ENCODE measurements around the gene SLC22A2.

SLC22A2 gene

GRCh38 chr6:160190081-160190480 is 68.5 kb downstream of the SLC22A2 start:
- H3K4me3 ChIP-seq (replicated peaks in 1 of 2; ENCODE audit: low read depth in 2 of 2, low read length in 2 of 2), result no peak overlapping the region
- no peak for TF ChIP-seq CTCF (IDR thresholded peaks at IDR 0.05; ENCODE audit: low read depth, low read length)
- DNase-seq (ENCODE audit: low read depth in 2 of 2), result no peak

- no peak for TF ChIP-seq CTCF (IDR thresholded peaks at IDR 0.05; ENCODE audit: low read depth, low read length)
- DNase-seq (ENCODE audit: low read depth in 2 of 2), result peak in 1 of 2 donors; percentile 31
- no peak overlapping the region for H3K4me3 ChIP-seq (replicated peaks in 1 of 2; ENCODE audit: low read depth in 2 of 2, low read length in 2 of 2)
Observed at GRCh38 chr6:160188773-160189172, 69.8 kb downstream of the SLC22A2 start.

- H3K4me3 ChIP-seq (replicated peaks in 1 of 2; ENCODE audit: low read depth in 2 of 2, low read length in 2 of 2), result no peak overlapping the region
- TF ChIP-seq CTCF (IDR thresholded peaks at IDR 0.05; ENCODE audit: low read depth, low read length), result no peak
- DNase-seq (ENCODE audit: low read depth in 2 of 2), result no peak
Observed at GRCh38 chr6:160180706-160181105, 77.9 kb downstream of the SLC22A2 start.

- TF ChIP-seq CTCF (IDR thresholded peaks at IDR 0.05; ENCODE audit: low read depth, low read length), result no peak
- DNase-seq (ENCODE audit: low read depth in 2 of 2), result no peak
- H3K4me3 ChIP-seq (replicated peaks in 1 of 2; ENCODE audit: low read depth in 2 of 2, low read length in 2 of 2), result no peak overlapping the region
Observed at GRCh38 chr6:160178271-160178670, 80.3 kb downstream of the SLC22A2 start.

GRCh38 chr6:160177220-160177619 is 81.4 kb downstream of the SLC22A2 start:
- no peak for TF ChIP-seq CTCF (IDR thresholded peaks at IDR 0.05; ENCODE audit: low read depth, low read length)
- no peak overlapping the region for H3K4me3 ChIP-seq (replicated peaks in 1 of 2; ENCODE audit: low read depth in 2 of 2, low read length in 2 of 2)
- no peak for DNase-seq (ENCODE audit: low read depth in 2 of 2)

GRCh38 chr6:160174681-160175080 is 83.9 kb downstream of the SLC22A2 start:
- no peak for TF ChIP-seq CTCF (IDR thresholded peaks at IDR 0.05; ENCODE audit: low read depth, low read length)
- no peak for DNase-seq (ENCODE audit: low read depth in 2 of 2)
- no peak overlapping the region for H3K4me3 ChIP-seq (replicated peaks in 1 of 2; ENCODE audit: low read depth in 2 of 2, low read length in 2 of 2)

GRCh38 chr6:160173806-160174527 is 84.7 kb downstream of the SLC22A2 start:
- H3K4me3 ChIP-seq (replicated peaks in 1 of 2; ENCODE audit: low read depth in 2 of 2, low read length in 2 of 2), result no peak overlapping the region
- TF ChIP-seq CTCF (IDR thresholded peaks at IDR 0.05; ENCODE audit: low read depth, low read length), result no peak
- DNase-seq (ENCODE audit: low read depth in 2 of 2), result no peak

Measured in cardiac fibroblast (primary cell).